ENCODE data around the gene TFEC. TPM values are rescaled to one million over a fixed set of nuclear protein-coding genes. Genes with fewer than 3 reads are reported as not detected.
"Not testable (repeated sequence)": the region's sequence is repeated elsewhere in the genome, so short reads cannot be mapped to it uniquely, and the experiment has no call there.

TFEC gene
- total RNA-seq, 1 donor, result not detected

- H3K4me3 ChIP-seq (ENCODE audit: low read depth, low read length), result no peak overlapping the region
- DNase-seq (ENCODE audit: low read depth), result peak; percentile 3
- TF ChIP-seq, protein P1, sequence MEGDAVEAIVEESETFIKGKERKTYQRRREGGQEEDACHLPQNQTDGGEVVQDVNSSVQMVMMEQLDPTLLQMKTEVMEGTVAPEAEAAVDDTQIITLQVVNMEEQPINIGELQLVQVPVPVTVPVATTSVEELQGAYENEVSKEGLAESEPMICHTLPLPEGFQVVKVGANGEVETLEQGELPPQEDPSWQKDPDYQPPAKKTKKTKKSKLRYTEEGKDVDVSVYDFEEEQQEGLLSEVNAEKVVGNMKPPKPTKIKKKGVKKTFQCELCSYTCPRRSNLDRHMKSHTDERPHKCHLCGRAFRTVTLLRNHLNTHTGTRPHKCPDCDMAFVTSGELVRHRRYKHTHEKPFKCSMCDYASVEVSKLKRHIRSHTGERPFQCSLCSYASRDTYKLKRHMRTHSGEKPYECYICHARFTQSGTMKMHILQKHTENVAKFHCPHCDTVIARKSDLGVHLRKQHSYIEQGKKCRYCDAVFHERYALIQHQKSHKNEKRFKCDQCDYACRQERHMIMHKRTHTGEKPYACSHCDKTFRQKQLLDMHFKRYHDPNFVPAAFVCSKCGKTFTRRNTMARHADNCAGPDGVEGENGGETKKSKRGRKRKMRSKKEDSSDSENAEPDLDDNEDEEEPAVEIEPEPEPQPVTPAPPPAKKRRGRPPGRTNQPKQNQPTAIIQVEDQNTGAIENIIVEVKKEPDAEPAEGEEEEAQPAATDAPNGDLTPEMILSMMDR (IDR thresholded peaks at IDR 0.05; ENCODE audit: insufficient read depth, low read depth, low read length), result no peak
Observed at GRCh38 chr7:116024826-116025809, 5.4 kb downstream of the TFEC start.

DNA sequence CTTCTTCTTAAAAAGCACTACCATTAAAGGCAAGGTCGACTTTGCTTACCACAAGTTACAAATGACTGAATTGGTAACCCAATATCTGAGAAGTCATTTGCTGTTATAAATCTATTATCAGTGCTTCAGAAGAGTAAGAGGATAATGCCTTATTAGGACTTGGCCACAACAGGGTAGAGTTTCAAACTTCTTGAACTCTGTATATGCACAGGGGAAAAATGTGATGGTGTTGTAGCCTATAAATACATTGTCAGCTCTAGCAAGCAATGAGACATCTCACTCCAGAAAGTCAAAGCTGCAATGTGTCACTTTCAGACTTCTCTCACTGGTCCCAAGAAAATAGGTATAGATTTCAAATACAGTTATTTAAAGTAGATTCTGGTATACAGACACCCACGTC, 9.3 kb downstream of the TFEC start:
- H3K4me3 ChIP-seq (ENCODE audit: low read depth, low read length), result no peak overlapping the region
- TF ChIP-seq, protein P1 (IDR thresholded peaks at IDR 0.05; ENCODE audit: insufficient read depth, low read depth, low read length), result no peak
- DNase-seq (ENCODE audit: low read depth), result no peak

- no peak for DNase-seq (ENCODE audit: low read depth)
- TF ChIP-seq, protein P1 (IDR thresholded peaks at IDR 0.05; ENCODE audit: insufficient read depth, low read depth, low read length), result no peak
- H3K4me3 ChIP-seq (ENCODE audit: low read depth, low read length), result no peak overlapping the region
Observed at GRCh38 chr7:116018731-116019130, 11.8 kb downstream of the TFEC start.

GRCh38 chr7:116013675-116014074, 16.9 kb downstream of the TFEC start:
- H3K4me3 ChIP-seq (ENCODE audit: low read depth, low read length), result no peak overlapping the region
- no peak for DNase-seq (ENCODE audit: low read depth)
- TF ChIP-seq, protein P1 (IDR thresholded peaks at IDR 0.05; ENCODE audit: insufficient read depth, low read depth, low read length), result no peak

- no peak for DNase-seq (ENCODE audit: low read depth)
- no peak overlapping the region for H3K4me3 ChIP-seq (ENCODE audit: low read depth, low read length)
- TF ChIP-seq, protein P1 (IDR thresholded peaks at IDR 0.05; ENCODE audit: insufficient read depth, low read depth, low read length), result no peak
Observed at GRCh38 chr7:116011584-116011983, 19.0 kb downstream of the TFEC start.

DNA sequence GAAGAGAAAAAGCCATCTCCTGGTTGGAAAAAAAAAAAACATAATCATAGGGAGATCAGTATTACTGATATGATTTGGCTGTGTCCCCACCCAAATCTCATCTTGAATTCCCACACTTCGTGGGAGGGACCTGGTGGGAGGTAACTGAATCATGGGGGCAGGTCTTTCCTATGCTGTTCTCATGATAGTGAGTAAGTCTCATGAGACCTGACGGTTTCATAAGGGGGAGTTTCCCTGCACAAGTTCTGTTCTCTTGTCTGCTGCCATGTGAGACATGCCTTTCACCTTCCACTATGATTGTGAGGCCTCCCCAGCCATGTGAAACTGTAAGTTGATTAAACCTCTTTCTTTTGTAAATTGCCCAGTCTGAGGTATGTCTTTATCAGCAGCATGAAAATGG, 25.8 kb downstream of the TFEC start:
- not testable (repeated sequence) for H3K4me3 ChIP-seq (ENCODE audit: low read depth, low read length); DNase-seq (ENCODE audit: low read depth)

GRCh38 chr7:115997221-115997620, 33.3 kb downstream of the TFEC start:
- H3K4me3 ChIP-seq (ENCODE audit: low read depth, low read length), result no peak overlapping the region
- TF ChIP-seq, protein P1 (IDR thresholded peaks at IDR 0.05; ENCODE audit: insufficient read depth, low read depth, low read length), result no peak
- DNase-seq (ENCODE audit: low read depth), result no peak

Measured in fibroblast of villous mesenchyme (primary cell).